Astrocyte (in vitro differentiated cells and primary cell): ENCODE data around the gene ZBTB16. TPM values are rescaled to one million over a fixed set of nuclear protein-coding genes. Genes with fewer than 3 reads are reported as not detected.
A peak's percentile ranks its signal among the peaks of the same experiment; 100 is the strongest.

Source experiments
- DNase-seq: peaks from one replicate; pipeline ENCODE4 v3.0.0-alpha.2; 2010; ENCODE audit warnings: low read depth
- FAIRE-seq: peaks from 2 replicates; lab custom pipeline; 2011; peaks lifted over from hg19 to GRCh38; lab: Jason Lieb, UNC
- H2AFZ ChIP-seq: 2 replicates; pipeline ENCODE4 v1.6.0; 2012; ENCODE audit warnings: low read depth, low read length, inconsistent platforms
- H3K27ac ChIP-seq: 2 replicates; pipeline ENCODE4 v1.5.1; 2011; ENCODE audit warnings: low read depth, low read length, inconsistent platforms
- H3K27me3 ChIP-seq: 2 replicates; pipeline ENCODE4 v1.6.0; 2011; ENCODE audit warnings: low read length, inconsistent platforms; ENCODE audit not compliant: insufficient read depth
- H3K36me3 ChIP-seq: 2 replicates; pipeline ENCODE4 v1.5.1; 2011; ENCODE audit warnings: low read length, inconsistent platforms; ENCODE audit not compliant: insufficient read depth
- H3K4me1 ChIP-seq: 2 replicates; pipeline ENCODE4 v1.5.1; 2011; ENCODE audit warnings: low read length, inconsistent platforms; ENCODE audit not compliant: insufficient read depth
- H3K4me2 ChIP-seq: 2 replicates; pipeline ENCODE4 v1.6.0; 2012; ENCODE audit warnings: low read length, inconsistent platforms
- H3K4me3 ChIP-seq: 2 replicates; pipeline ENCODE4 v1.5.1; 2011; ENCODE audit warnings: low read depth, mild to moderate bottlenecking, low read length, inconsistent platforms; ENCODE audit not compliant: insufficient read depth
- H3K79me2 ChIP-seq: 2 replicates; pipeline ENCODE4 v1.6.0; 2012; ENCODE audit warnings: mild to moderate bottlenecking, low read length, inconsistent platforms; ENCODE audit not compliant: insufficient read depth
- H3K9ac ChIP-seq: 2 replicates; pipeline ENCODE4 v1.6.0; 2012; ENCODE audit warnings: mild to moderate bottlenecking, low read length, inconsistent platforms
- H3K9me3 ChIP-seq: 2 replicates; pipeline ENCODE4 v1.5.1; 2012; ENCODE audit warnings: low read depth, mild to moderate bottlenecking, low read length, inconsistent platforms; ENCODE audit not compliant: insufficient read depth
- H4K20me1 ChIP-seq: 2 replicates; pipeline ENCODE4 v1.6.0; 2012; ENCODE audit warnings: low read length, inconsistent platforms; ENCODE audit not compliant: insufficient read depth
- H3K27ac Mint-ChIP-seq: one replicate; pipeline ENCODE4 v1.8.0; 2021; ENCODE audit warnings: mild to moderate bottlenecking, mixed read lengths; ENCODE audit not compliant: unreplicated experiment
- H3K27me3 Mint-ChIP-seq: one replicate; pipeline ENCODE4 v1.8.0; 2021; ENCODE audit warnings: low read depth, mixed read lengths; ENCODE audit not compliant: unreplicated experiment
- H3K36me3 Mint-ChIP-seq: one replicate; pipeline ENCODE4 v1.8.0; 2021; ENCODE audit warnings: low read depth, mixed read lengths; ENCODE audit not compliant: unreplicated experiment
- H3K4me1 Mint-ChIP-seq: one replicate; pipeline ENCODE4 v1.8.0; 2021; ENCODE audit warnings: low read depth, mixed read lengths; ENCODE audit not compliant: unreplicated experiment
- H3K4me3 Mint-ChIP-seq: one replicate; pipeline ENCODE4 v1.8.0; 2021; ENCODE audit warnings: mild to moderate bottlenecking, moderate library complexity, mixed read lengths; ENCODE audit not compliant: unreplicated experiment
- H3K9me3 Mint-ChIP-seq: one replicate; pipeline ENCODE4 v1.8.0; 2021; ENCODE audit warnings: mild to moderate bottlenecking, mixed read lengths; ENCODE audit not compliant: unreplicated experiment
- EZH2 ChIP-seq: IDR thresholded peaks from 2 replicates; pipeline ENCODE4 v1.6.1; 2012; ENCODE audit warnings: mild to moderate bottlenecking, low read length, inconsistent platforms; ENCODE audit not compliant: insufficient read depth
- total RNA-seq: library from RNA; stranded (reverse); gene quantifications from 2 replicates; pipeline ENCODE4 v1.2.1, GENCODE V29; 2021
- TF ChIP-seq, protein P1 (sequence below): IDR thresholded peaks from 2 replicates; pipeline ENCODE4 v1.5.1; 2011; ENCODE audit warnings: low read depth, mild to moderate bottlenecking, inconsistent platforms, low read length, moderate library complexity; ENCODE audit not compliant: insufficient read depth

ZBTB16 gene
- total RNA-seq, 1 donor from 2014 or later, result 0.50 TPM

DNA sequence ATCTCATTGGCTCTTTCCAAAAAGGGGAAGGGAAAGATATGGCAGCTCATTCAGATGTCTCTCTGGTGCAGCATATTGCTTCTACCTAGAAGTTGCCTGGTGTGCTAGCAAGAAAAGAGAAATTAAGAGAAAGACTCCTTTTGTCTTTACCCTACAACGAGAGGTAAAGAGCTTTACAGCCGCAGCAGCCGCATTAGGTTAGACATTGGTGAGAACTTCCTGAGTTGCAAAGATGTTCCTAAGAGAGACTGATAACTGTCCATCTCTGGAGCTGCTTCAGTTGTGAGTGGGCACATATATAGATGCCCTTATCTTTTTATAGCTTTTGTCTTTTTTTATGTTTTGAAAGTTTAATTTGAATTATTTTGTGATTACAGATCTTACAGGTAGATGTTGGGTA is 155.9 kb downstream of the ZBTB16 start:
- no peak for DNase-seq
- Histone ChIP-seq H3K4me2 (no peak overlapping the region), H3K4me1 (no peaks in the 10 kb centered on the region), H3K27ac (no peak overlapping the region), H3K9me3 (no peaks in the 10 kb centered on the region), H4K20me1 (no peaks in the 10 kb centered on the region), H3K36me3 (no peaks in the 10 kb centered on the region), H2AFZ (no peak overlapping the region), H3K79me2 (no peaks in the 10 kb centered on the region), H3K4me3 (no peak overlapping the region), H3K9ac (no peak overlapping the region), H3K27me3 (peaks cover 17% of the 10 kb centered on the region)
- TF ChIP-seq EZH2, result no peak
- TF ChIP-seq, protein P1, sequence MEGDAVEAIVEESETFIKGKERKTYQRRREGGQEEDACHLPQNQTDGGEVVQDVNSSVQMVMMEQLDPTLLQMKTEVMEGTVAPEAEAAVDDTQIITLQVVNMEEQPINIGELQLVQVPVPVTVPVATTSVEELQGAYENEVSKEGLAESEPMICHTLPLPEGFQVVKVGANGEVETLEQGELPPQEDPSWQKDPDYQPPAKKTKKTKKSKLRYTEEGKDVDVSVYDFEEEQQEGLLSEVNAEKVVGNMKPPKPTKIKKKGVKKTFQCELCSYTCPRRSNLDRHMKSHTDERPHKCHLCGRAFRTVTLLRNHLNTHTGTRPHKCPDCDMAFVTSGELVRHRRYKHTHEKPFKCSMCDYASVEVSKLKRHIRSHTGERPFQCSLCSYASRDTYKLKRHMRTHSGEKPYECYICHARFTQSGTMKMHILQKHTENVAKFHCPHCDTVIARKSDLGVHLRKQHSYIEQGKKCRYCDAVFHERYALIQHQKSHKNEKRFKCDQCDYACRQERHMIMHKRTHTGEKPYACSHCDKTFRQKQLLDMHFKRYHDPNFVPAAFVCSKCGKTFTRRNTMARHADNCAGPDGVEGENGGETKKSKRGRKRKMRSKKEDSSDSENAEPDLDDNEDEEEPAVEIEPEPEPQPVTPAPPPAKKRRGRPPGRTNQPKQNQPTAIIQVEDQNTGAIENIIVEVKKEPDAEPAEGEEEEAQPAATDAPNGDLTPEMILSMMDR, result no peak
- peaks cover 15% of the 10 kb centered on the region for H3K4me1 Mint-ChIP-seq
- peaks cover 6% of the 10 kb centered on the region for H3K9me3 Mint-ChIP-seq
- no peak overlapping the region for H3K4me3 Mint-ChIP-seq
- no peak for FAIRE-seq
- H3K36me3 Mint-ChIP-seq, result no peaks in the 10 kb centered on the region
- H3K27me3 Mint-ChIP-seq, result peaks cover 9% of the 10 kb centered on the region
- peak overlapping the region; percentile 1 for H3K27ac Mint-ChIP-seq

DNA sequence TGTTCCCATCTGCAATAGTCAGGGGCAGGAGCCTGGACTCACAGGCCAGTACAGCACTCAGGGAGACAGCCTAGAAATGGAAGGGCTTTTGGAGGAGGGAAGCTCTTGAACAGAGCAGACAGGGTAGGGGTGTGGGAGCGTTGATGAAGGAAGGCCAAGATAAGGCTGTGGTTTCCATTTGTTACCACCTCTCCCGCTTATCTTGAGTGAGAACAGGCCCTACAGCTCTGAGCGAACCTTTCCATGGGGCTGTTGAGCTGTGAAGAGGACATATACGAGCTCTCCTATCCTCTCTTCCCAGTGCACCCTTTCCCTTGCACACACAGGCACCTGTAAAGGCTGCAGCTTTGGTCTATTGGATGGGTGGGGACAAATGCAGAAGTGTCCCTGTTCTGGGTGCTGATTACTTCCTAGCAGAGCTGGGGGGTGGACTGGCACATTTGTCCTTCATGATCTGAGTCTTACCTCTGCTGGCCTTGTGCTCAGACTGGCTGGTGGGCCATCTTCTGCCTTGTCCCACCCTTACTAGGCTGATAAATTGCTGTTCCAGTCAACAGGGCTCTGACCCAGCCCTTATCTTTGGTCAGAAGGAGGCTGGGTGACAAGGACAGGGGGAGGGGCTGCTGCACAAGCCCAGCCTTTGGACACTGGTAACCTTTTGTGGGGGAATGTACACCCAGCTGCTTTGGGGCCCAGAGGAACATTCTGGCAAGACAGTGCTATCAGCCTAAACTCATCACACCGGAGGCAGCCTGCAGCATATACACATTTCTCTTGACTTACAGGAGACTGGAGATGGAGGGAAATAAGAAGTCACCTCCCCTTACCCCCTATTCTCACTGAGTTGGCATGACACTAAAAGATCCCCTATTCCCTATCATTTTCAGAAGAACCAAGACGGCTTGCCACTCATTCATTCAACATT is 156.6 kb downstream of the ZBTB16 start:
- FAIRE-seq (no peak), DNase-seq (no peak)
- peak overlapping the region; percentile 1 for H3K27ac Mint-ChIP-seq
- Histone ChIP-seq H2AFZ (no peak overlapping the region), H3K27ac (no peak overlapping the region), H3K27me3 (peaks cover 14% of the 10 kb centered on the region), H4K20me1 (no peaks in the 10 kb centered on the region), H3K79me2 (no peaks in the 10 kb centered on the region), H3K9me3 (no peaks in the 10 kb centered on the region), H3K4me2 (no peak overlapping the region), H3K4me1 (no peaks in the 10 kb centered on the region), H3K36me3 (no peaks in the 10 kb centered on the region), H3K4me3 (no peak overlapping the region), H3K9ac (no peak overlapping the region)
- TF ChIP-seq, protein P1, result no peak
- TF ChIP-seq EZH2, result no peak
- peaks cover 7% of the 10 kb centered on the region for H3K9me3 Mint-ChIP-seq
- H3K4me3 Mint-ChIP-seq, result no peak overlapping the region
- H3K4me1 Mint-ChIP-seq, result peaks cover 15% of the 10 kb centered on the region
- peaks cover 9% of the 10 kb centered on the region for H3K27me3 Mint-ChIP-seq
- H3K36me3 Mint-ChIP-seq, result no peaks in the 10 kb centered on the region

DNA sequence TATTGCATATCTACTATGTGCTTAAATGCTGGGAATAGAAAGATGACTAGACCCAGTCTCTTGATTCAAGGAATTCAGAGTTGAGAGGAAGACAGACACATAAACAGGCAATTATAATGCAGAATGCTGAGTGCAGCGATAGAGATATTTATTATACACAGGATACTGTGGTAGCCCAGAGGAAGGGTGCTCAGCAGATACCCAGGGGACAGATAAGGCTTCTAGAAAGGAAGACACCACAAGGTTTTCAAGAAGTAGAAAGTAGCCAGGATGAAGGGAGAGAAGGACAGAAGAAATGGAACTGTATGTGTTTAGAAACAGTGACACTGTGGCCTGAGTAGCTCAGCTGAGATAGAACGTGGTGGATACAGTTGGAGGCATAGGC is 157.3 kb downstream of the ZBTB16 start:
- peaks cover 11% of the 10 kb centered on the region for H3K27me3 Mint-ChIP-seq
- no peaks in the 10 kb centered on the region for H4K20me1 ChIP-seq
- no peaks in the 10 kb centered on the region for H3K9me3 ChIP-seq
- H3K4me3 Mint-ChIP-seq, result no peak overlapping the region
- H3K4me2 ChIP-seq, result no peak overlapping the region
- no peak for DNase-seq
- H2AFZ ChIP-seq, result no peak overlapping the region
- no peaks in the 10 kb centered on the region for H3K36me3 Mint-ChIP-seq
- peaks cover 7% of the 10 kb centered on the region for H3K9me3 Mint-ChIP-seq
- no peak overlapping the region for H3K27ac ChIP-seq
- no peak overlapping the region for H3K4me3 ChIP-seq
- H3K4me1 ChIP-seq, result no peaks in the 10 kb centered on the region
- no peaks in the 10 kb centered on the region for H3K79me2 ChIP-seq
- FAIRE-seq, result no peak
- H3K27ac Mint-ChIP-seq, result no peak overlapping the region
- TF ChIP-seq, protein P1, result no peak
- TF ChIP-seq EZH2, result no peak
- peaks cover 15% of the 10 kb centered on the region for H3K4me1 Mint-ChIP-seq
- H3K9ac ChIP-seq, result no peak overlapping the region
- no peaks in the 10 kb centered on the region for H3K36me3 ChIP-seq
- peaks cover 14% of the 10 kb centered on the region for H3K27me3 ChIP-seq
